BE2C (cell line): ENCODE results near the gene SIRPB2.

Experiments used
- DNase-seq: peaks from one replicate; pipeline ENCODE4 v3.0.0-alpha.2; 2020
- H3K27me3 ChIP-seq: fragments of 250-450 bp; sonication (Bioruptor Pico); 2 replicates; pipeline ENCODE4 v1.5.1; 2020; ENCODE audit warnings: mild to moderate bottlenecking
- H3K36me3 ChIP-seq: fragments of 250-450 bp; sonication (Bioruptor Pico); 2 replicates; pipeline ENCODE4 v1.5.1; 2020; ENCODE audit warnings: mild to moderate bottlenecking
- H3K4me1 ChIP-seq: fragments of 250-450 bp; sonication (Bioruptor Pico); 2 replicates; pipeline ENCODE4 v1.5.1; 2020
- H3K4me3 ChIP-seq: 2 replicates; pipeline ENCODE4 v1.5.1; 2011; ENCODE audit warnings: low read depth, low read length
- H3K9me3 ChIP-seq: fragments of 250-450 bp; sonication (Bioruptor Pico); 2 replicates; pipeline ENCODE4 v1.5.1; 2020
- TF ChIP-seq, protein P1 (sequence below): IDR thresholded peaks from 2 replicates; pipeline ENCODE4 v1.5.1; 2012; ENCODE audit warnings: mild to moderate bottlenecking, low read depth, low read length

Gene SIRPB2

DNA sequence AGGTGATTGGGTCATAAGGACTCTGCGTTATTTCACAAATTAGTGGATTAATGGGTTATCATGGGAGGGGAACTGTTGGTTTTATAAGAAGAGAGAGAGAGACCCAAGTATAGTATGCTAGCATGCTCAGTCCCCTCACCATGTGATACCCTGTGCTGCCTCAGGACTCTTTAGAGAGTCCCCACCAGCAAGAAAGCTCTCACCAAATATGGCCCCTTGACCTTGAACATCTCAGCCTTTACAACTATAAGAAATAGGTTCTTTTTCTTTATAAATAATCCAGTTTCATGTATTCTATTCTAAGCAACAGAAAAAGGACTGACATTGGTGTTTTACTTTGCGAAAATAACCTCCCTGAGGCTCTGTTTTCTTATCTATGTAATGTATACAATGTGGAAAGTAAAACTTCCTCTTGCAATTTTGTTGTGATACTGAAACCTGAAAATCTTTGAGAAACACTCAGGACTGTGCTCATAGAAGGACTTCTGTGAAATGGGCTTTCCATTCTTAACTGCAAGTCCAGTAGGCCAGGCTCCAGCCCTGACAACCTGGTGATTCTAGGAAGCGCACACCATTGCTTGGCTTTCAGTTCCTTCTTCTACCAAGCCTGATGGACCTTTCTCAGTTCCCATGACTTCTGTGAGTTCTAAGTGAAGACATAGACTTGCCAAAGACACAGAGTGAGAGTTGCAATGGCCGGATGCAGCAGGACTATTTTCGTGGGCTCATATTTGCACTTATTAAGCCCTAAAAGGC, 44.4 kb upstream of the SIRPB2 start:
- H3K27me3 ChIP-seq, result no peaks in the 10 kb centered on the region
- H3K4me1 ChIP-seq, result no peaks in the 10 kb centered on the region
- no peaks in the 10 kb centered on the region for H3K9me3 ChIP-seq
- DNase-seq, result no peak
- no peak overlapping the region for H3K4me3 ChIP-seq
- TF ChIP-seq, protein P1, sequence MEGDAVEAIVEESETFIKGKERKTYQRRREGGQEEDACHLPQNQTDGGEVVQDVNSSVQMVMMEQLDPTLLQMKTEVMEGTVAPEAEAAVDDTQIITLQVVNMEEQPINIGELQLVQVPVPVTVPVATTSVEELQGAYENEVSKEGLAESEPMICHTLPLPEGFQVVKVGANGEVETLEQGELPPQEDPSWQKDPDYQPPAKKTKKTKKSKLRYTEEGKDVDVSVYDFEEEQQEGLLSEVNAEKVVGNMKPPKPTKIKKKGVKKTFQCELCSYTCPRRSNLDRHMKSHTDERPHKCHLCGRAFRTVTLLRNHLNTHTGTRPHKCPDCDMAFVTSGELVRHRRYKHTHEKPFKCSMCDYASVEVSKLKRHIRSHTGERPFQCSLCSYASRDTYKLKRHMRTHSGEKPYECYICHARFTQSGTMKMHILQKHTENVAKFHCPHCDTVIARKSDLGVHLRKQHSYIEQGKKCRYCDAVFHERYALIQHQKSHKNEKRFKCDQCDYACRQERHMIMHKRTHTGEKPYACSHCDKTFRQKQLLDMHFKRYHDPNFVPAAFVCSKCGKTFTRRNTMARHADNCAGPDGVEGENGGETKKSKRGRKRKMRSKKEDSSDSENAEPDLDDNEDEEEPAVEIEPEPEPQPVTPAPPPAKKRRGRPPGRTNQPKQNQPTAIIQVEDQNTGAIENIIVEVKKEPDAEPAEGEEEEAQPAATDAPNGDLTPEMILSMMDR, result no peak
- no peaks in the 10 kb centered on the region for H3K36me3 ChIP-seq

DNA sequence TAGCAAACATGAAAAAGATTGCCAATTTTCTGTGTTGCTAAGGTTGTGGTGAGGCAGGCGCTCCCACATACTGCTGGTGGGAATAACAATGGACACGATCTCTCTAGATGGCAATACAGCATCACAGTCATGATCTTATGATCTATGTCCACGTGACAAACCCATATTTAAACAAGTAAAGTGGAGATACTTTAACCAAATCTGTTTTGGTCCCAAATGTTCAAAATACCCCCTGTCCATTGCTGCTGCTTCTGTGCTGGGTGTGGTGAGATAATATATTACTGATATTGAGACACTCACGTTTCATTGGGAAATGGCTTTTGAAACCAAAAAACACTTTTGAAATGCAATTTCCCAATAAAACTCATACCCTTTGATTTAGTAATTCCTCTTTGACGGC, 43.3 kb upstream of the SIRPB2 start:
- Histone ChIP-seq H3K4me3 (no peak overlapping the region), H3K4me1 (no peaks in the 10 kb centered on the region), H3K36me3 (no peaks in the 10 kb centered on the region), H3K9me3 (no peaks in the 10 kb centered on the region), H3K27me3 (no peaks in the 10 kb centered on the region)
- DNase-seq, result no peak
- TF ChIP-seq, protein P1, result no peak

DNA sequence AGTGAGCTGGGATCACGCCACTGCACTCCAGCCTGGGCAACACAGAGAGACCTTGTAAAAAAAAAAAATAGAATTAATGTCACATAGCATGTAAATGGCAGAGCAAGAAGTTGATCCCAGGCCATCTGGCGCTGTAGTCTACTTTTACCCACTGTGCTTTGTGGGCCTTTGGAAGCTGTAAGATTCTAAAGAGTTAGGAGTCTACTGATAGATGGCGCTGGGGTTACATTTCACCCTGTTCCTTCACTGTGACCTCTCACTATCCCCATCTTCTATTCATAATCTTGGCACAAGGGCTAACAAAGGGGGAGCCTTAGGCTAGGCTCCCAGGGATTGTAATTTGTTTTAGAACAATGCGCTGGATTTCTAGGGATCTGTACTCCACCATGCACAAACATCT, 41.8 kb upstream of the SIRPB2 start:
- DNase-seq, result no peak
- Histone ChIP-seq H3K4me3 (no peak overlapping the region), H3K9me3 (no peaks in the 10 kb centered on the region), H3K27me3 (no peaks in the 10 kb centered on the region), H3K4me1 (no peaks in the 10 kb centered on the region), H3K36me3 (no peaks in the 10 kb centered on the region)
- TF ChIP-seq, protein P1, result no peak

DNA sequence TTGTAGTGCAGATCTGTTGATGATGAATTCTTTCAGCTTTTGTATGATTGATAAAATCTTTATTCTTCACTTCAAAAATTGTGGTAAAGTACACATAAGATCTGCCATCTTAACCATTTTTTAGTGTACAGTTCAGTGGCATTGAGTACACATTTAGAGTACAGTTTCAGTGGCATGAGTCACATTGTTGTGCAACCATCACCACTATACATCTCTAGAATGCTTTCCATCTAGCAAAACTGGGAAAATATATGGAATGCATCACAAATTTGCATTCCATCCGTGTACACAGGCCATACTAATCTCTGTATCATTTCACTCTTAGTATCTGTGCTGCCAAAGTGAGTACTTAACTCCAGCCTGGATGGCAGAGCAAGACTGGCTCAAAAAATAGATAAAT, 37.6 kb upstream of the SIRPB2 start:
- Histone ChIP-seq H3K36me3 (no peaks in the 10 kb centered on the region), H3K4me3 (no peak overlapping the region), H3K27me3 (no peaks in the 10 kb centered on the region), H3K9me3 (no peaks in the 10 kb centered on the region), H3K4me1 (no peaks in the 10 kb centered on the region)
- TF ChIP-seq, protein P1, result no peak
- no peak for DNase-seq

DNA sequence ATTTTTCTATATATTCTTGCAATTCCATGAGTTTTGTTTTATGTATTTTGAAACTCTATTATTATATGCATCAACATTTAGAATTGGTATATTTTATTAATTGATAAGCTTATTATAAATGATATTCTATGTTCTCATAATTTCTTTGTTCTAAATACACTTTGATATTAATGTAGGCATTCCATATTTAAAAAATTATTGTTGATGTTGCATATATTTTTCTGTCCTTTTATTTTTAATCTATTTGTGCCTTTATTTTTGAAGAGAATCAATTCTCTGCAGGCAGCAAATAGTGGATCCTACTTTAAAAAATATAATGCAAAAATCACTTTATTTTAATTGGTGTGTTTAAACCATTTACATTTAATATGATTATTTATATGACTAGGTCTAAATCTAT, 36.7 kb upstream of the SIRPB2 start:
- no peak for DNase-seq
- no peaks in the 10 kb centered on the region for H3K27me3 ChIP-seq
- TF ChIP-seq, protein P1, result no peak
- H3K36me3 ChIP-seq, result no peaks in the 10 kb centered on the region
- H3K4me1 ChIP-seq, result no peaks in the 10 kb centered on the region
- H3K4me3 ChIP-seq, result no peak overlapping the region
- no peaks in the 10 kb centered on the region for H3K9me3 ChIP-seq

DNA sequence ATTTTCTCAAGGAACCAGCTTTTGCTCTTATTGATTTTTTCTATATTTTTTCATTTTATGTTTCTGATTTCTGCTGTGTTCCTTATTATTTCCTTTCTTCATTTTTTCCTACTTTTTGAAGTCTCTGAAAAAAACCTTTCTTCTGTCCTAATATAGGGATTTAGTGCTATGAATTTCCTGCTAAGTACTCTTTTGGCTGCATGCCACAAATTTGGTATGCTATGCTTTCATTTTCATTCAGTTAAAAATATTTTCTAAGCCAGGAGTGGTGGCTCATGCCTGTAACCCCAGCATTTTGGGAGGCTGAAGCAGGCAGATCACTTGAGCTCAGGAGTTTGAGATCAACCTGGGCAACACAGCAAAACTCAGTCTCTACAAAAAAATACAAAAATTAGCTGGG, 35.7 kb upstream of the SIRPB2 start:
- TF ChIP-seq, protein P1, result no peak
- DNase-seq, result no peak
- H3K36me3 ChIP-seq, result no peaks in the 10 kb centered on the region
- H3K27me3 ChIP-seq, result no peaks in the 10 kb centered on the region
- no peaks in the 10 kb centered on the region for H3K9me3 ChIP-seq
- no peaks in the 10 kb centered on the region for H3K4me1 ChIP-seq
- H3K4me3 ChIP-seq, result no peak overlapping the region
